IPS-15b (cell line): Measurements from ENCODE around the gene SEC24A.

Experiments
- H3K27me3 ChIP-seq: one replicate; pipeline ENCODE4 v1.6.1; 2013; ENCODE audit warnings: low read length; ENCODE audit not compliant: control insufficient read depth, insufficient read depth
- H3K36me3 ChIP-seq: one replicate; pipeline ENCODE4 v1.6.1; 2013; ENCODE audit warnings: low read length; ENCODE audit not compliant: control insufficient read depth, insufficient read depth
- H3K4me1 ChIP-seq: one replicate; pipeline ENCODE4 v1.6.1; 2013; ENCODE audit warnings: mild to moderate bottlenecking, low read length; ENCODE audit not compliant: control insufficient read depth, insufficient read depth
- H3K4me3 ChIP-seq: one replicate; pipeline ENCODE4 v1.5.1; 2013; ENCODE audit warnings: low read depth, low read length
- H3K9ac ChIP-seq: one replicate; pipeline ENCODE4 v1.6.1; 2013; ENCODE audit warnings: low read depth, mild to moderate bottlenecking, low read length
- H3K9me3 ChIP-seq: one replicate; pipeline ENCODE4 v1.6.1; 2013; ENCODE audit warnings: mild to moderate bottlenecking, low read length; ENCODE audit not compliant: control insufficient read depth, insufficient read depth

Gene SEC24A

GRCh38 chr5:134724872-134725271 lies 76.3 kb downstream of the SEC24A start:
- H3K36me3 ChIP-seq: peaks cover 24% of the 10 kb centered on the region

DNA sequence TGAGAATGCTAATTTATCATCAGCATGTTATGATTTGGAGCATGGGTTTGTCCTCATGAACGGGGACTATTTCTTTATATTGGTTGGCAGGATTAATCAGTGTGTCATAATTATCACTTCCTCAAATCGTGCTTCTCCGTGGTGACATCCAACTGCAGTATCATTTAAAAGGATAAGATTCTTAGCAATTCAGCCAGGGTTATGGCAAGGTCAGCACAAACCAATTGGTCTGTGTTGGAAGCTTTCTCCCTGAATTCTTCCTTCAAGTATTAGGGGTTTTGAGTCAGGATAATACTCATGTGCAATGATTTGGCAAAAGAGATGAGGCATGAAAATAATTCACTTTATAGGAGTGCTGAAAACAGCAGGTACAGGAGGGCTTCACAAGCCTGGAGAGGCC lies 84.2 kb downstream of the SEC24A start:
- no peaks in the 10 kb centered on the region for H3K9me3 ChIP-seq
- H3K36me3 ChIP-seq: no peaks in the 10 kb centered on the region
- H3K9ac ChIP-seq: no peak overlapping the region
- H3K4me3 ChIP-seq: no peak overlapping the region
- no peaks in the 10 kb centered on the region for H3K4me1 ChIP-seq
- H3K27me3 ChIP-seq: no peaks in the 10 kb centered on the region

More at GRCh38 chr5:134724872-134725271, 76.3 kb downstream of the SEC24A start:
- Histone ChIP-seq H3K9ac (no peak overlapping the region), H3K9me3 (no peaks in the 10 kb centered on the region), H3K27me3 (no peaks in the 10 kb centered on the region), H3K4me1 (no peaks in the 10 kb centered on the region), H3K4me3 (no peak overlapping the region)

DNA sequence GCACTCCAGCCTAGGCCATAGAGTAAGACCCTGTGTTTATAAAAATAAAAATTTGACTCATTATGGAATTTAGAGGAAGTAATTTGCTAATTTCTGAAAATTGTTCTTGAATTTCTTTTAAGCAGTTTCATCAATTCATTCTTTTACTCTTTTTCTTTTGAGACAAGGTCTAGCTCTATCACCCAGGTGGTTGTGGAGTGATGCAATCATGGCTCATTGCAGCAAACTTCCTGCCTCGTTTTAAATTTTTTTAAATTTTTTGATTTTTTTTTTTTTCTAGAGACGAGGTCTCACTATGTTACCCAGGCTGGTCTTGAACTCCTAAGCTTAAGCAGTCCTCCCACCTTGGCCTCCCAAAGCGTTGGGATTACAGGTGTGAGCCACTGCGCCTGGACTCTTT lies 86.7 kb downstream of the SEC24A start:
- no peaks in the 10 kb centered on the region for H3K9me3 ChIP-seq
- H3K36me3 ChIP-seq: no peaks in the 10 kb centered on the region
- H3K4me3 ChIP-seq: no peak overlapping the region
- no peaks in the 10 kb centered on the region for H3K27me3 ChIP-seq
- no peak overlapping the region for H3K9ac ChIP-seq
- H3K4me1 ChIP-seq: no peaks in the 10 kb centered on the region

DNA sequence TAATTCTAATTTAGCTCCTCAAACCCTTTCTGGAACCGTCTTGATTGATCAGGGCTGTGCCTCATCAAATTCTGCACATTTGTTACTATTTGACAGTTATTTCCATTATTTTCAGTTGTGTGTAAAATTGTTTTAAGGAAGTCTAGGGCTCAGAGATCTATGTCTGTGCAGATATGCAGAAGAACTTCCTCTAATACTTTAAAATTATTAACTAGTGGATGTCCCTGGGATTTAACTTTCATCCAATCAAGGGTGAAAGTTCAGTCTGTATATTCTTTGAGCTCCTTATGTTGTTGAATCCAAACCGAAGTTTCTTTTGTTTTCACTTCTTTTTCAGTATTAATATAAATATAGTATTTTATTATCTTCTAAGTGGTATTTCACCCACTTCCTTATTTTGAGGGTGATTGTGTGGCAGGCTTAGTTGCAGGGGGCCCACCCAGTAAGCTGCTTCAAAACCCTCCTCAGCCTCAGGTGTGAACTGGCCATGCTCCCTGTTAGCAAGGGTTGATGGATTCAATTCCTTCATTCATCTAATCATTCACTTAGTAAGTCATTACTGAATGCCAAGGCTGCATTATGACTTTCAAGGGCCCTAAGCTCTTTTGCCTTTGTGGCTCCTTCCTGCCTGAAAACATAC lies 87.7 kb downstream of the SEC24A start:
- Histone ChIP-seq H3K36me3 (no peaks in the 10 kb centered on the region), H3K27me3 (no peaks in the 10 kb centered on the region), H3K4me3 (no peak overlapping the region), H3K9me3 (no peaks in the 10 kb centered on the region), H3K9ac (no peak overlapping the region), H3K4me1 (no peaks in the 10 kb centered on the region)

GRCh38 chr5:134738133-134738962 lies 89.8 kb downstream of the SEC24A start, which contains the start of gene CAMLG:
TSS of gene CAMLG (plus strand) at chr5:134738548. CDS start at chr5:134738621, 73 bp downstream.
- Histone ChIP-seq H3K4me1 (no peaks in the 10 kb centered on the region), H3K36me3 (no peaks in the 10 kb centered on the region), H3K4me3 (peak within 1 kb of the TSS; percentile 94), H3K27me3 (no peaks in the 10 kb centered on the region), H3K9ac (peak within 1 kb of the TSS; percentile 87), H3K9me3 (no peaks in the 10 kb centered on the region)

DNA sequence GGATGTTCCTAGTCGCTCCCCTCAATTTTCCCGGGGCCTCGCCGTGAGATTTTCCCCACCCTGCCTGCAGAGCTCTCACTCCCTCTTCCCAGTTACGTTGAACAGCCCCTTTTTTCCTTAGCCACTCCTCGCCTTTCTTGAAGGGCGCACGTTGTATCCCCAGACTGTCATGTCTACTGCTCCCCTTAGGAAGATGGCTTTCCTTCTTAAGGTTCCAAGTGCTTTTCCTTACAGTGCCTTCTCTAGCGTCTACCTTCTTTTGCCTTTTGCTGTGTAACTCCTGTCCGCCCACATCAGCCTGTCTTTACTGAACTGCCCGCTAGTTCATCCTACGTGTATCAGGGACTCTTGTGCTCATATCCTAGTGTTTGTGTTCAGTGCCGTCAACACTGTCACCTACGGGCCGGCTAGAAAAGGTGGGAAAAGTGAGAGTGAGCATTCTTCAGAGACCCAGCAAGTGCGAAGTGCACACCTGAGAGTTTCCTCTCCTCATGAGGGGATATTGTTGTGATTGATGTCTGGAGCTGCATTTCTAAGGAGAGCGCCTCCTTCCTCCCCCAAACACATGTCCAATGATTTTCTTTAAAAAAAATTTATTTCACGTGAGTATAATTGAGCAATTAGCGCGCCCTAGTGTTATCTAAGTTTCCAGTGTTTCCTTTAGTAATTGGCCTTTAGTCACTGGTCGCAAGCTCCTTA lies 90.5 kb downstream of the SEC24A start:
- no peaks in the 10 kb centered on the region for H3K27me3 ChIP-seq
- no peaks in the 10 kb centered on the region for H3K36me3 ChIP-seq
- no peaks in the 10 kb centered on the region for H3K4me1 ChIP-seq
- no peaks in the 10 kb centered on the region for H3K9me3 ChIP-seq
- H3K4me3 ChIP-seq: peak overlapping the region; percentile 94
- H3K9ac ChIP-seq: peak overlapping the region; percentile 87

- no peaks in the 10 kb centered on the region for H3K36me3 ChIP-seq
- no peak overlapping the region for H3K9ac ChIP-seq
- H3K4me1 ChIP-seq: no peaks in the 10 kb centered on the region
- H3K9me3 ChIP-seq: no peaks in the 10 kb centered on the region
- no peak overlapping the region for H3K4me3 ChIP-seq
- no peaks in the 10 kb centered on the region for H3K27me3 ChIP-seq
These were observed 92.5 kb downstream of the SEC24A start for GRCh38 chr5:134741052-134741451.

DNA sequence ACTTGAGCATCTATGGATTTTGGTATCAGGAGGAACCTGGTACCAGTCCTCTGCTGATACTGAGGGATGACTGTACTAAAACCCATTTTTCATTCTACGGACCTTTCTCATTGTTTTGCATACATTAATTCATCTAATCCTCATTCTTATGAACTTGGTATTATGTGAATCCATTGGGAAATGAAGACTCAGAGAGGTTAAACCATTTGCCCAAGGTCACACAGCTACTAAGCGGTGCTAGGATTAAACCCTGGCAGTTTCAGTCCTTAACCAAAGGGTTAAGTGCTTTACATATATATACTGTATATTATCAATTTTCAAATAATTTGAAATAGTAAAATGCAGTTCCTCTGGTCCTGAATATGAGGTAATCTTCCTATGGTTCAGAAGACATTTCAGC lies 93.5 kb downstream of the SEC24A start:
- no peaks in the 10 kb centered on the region for H3K27me3 ChIP-seq
- no peak overlapping the region for H3K9ac ChIP-seq
- no peaks in the 10 kb centered on the region for H3K9me3 ChIP-seq
- no peaks in the 10 kb centered on the region for H3K4me1 ChIP-seq
- H3K36me3 ChIP-seq: no peaks in the 10 kb centered on the region
- no peak overlapping the region for H3K4me3 ChIP-seq

GRCh38 chr5:134749415-134749814 lies 100.8 kb downstream of the SEC24A start:
- no peaks in the 10 kb centered on the region for H3K36me3 ChIP-seq
- H3K9ac ChIP-seq: no peak overlapping the region

GRCh38 chr5:134758176-134758503 lies 109.6 kb downstream of the SEC24A start:
- H3K27me3 ChIP-seq: peaks cover 7% of the 10 kb centered on the region
- H3K4me3 ChIP-seq: peak overlapping the region; percentile 98
- no peaks in the 10 kb centered on the region for H3K9me3 ChIP-seq
- peaks cover 2% of the 10 kb centered on the region for H3K36me3 ChIP-seq
- peaks cover 2% of the 10 kb centered on the region for H3K4me1 ChIP-seq
- peak overlapping the region; percentile 41 for H3K9ac ChIP-seq

More at GRCh38 chr5:134749415-134749814, 100.8 kb downstream of the SEC24A start:
- no peaks in the 10 kb centered on the region for H3K27me3 ChIP-seq
- H3K4me1 ChIP-seq: no peaks in the 10 kb centered on the region
- H3K9me3 ChIP-seq: no peaks in the 10 kb centered on the region
- no peak overlapping the region for H3K4me3 ChIP-seq

- H3K27me3 ChIP-seq: peaks cover 7% of the 10 kb centered on the region
- peaks cover 2% of the 10 kb centered on the region for H3K4me1 ChIP-seq
- peak within 1 kb of the TSS; percentile 97 for H3K9ac ChIP-seq
- H3K9me3 ChIP-seq: no peaks in the 10 kb centered on the region
- H3K4me3 ChIP-seq: peak within 1 kb of the TSS; percentile 98
- peaks cover 2% of the 10 kb centered on the region for H3K36me3 ChIP-seq
These were observed 110.1 kb downstream of the SEC24A start, which contains the start of gene DDX46 for GRCh38 chr5:134758504-134759341. TSS of gene DDX46 (plus strand) at chr5:134758779. CDS start at chr5:134758939, 160 bp downstream.
